NB4 (cell line): Measurements from ENCODE around the gene OLIG3.

ENCODE experiments used
- CTCF ChIP-seq: IDR thresholded peaks from one replicate; pipeline ENCODE4 v1.5.1; 2012; ENCODE audit warnings: low read depth, low read length
- MYC ChIP-seq: IDR thresholded peaks from 2 replicates; pipeline ENCODE4 v1.6.1; 2011; ENCODE audit warnings: low read depth, low read length

GRCh38 chr6:137467211-137467610 lies 27.0 kb downstream of the OLIG3 start:
- TF ChIP-seq CTCF (no peak), MYC (no peak)
